ENCODE data around the gene PTGES2. TPM values are rescaled to one million over a fixed set of nuclear protein-coding genes. Genes with fewer than 3 reads are reported as not detected.

PTGES2 gene
- total and polyA plus RNA-seq, 2 of the 13 experiments (the other 11 are each of a cell fraction or from before 2014, with no cell fraction given) = 63.7 to 79.8 TPM

- TF ChIP-seq ZBED4 (CRISPR knock-in tag; IDR thresholded peaks at IDR 0.05; ENCODE audit: borderline replicate concordance) = no peak
- TF ChIP-seq STAG1 (CRISPR knock-in tag; IDR thresholded peaks at IDR 0.05) = no peak
- no peak for TF ChIP-seq ZNF543 (CRISPR knock-in tag; IDR thresholded peaks at IDR 0.05)
- TF ChIP-seq ZBTB20 (CRISPR knock-in tag; IDR thresholded peaks at IDR 0.05; ENCODE audit: borderline replicate concordance, low read depth) = no peak
- TF ChIP-seq ELF3 (CRISPR knock-in tag; IDR thresholded peaks at IDR 0.05) = no peak
- TF ChIP-seq ZNF646 (CRISPR knock-in tag; IDR thresholded peaks at IDR 0.05) = no peak
- no peak for TF ChIP-seq ERF (CRISPR knock-in tag; IDR thresholded peaks at IDR 0.05)
- no peak for TF ChIP-seq TOPORS (CRISPR knock-in tag; IDR thresholded peaks at IDR 0.05)
- no peak for TF ChIP-seq E2F5 (CRISPR knock-in tag; conservative IDR thresholded peaks at IDR 0.05)
- TF ChIP-seq POGK (CRISPR knock-in tag; conservative IDR thresholded peaks at IDR 0.05) = no peak
- TF ChIP-seq SP2 (CRISPR knock-in tag; IDR thresholded peaks at IDR 0.05) = no peak
Observed at GRCh38 chr9:128145536-128145935, 18.0 kb upstream of the PTGES2 start (continued).
